ENCODE results near the gene PCNT.
"Not testable (repeated sequence)": the region's sequence is repeated elsewhere in the genome, so short reads cannot be mapped to it uniquely, and the experiment has no call there.

Gene PCNT

GRCh38 chr21:46385846-46386733 is 62.1 kb downstream of the PCNT start:
- DNase-seq (ENCODE audit: low spot score): no peak

GRCh38 chr21:46386734-46387088 is 62.8 kb downstream of the PCNT start:
- DNase-seq (ENCODE audit: low spot score): no peak

GRCh38 chr21:46388206-46388880 is 64.4 kb downstream of the PCNT start:
- no peak for DNase-seq (ENCODE audit: low spot score)

- no peak for DNase-seq (ENCODE audit: low spot score)
Measured at GRCh38 chr21:46388896-46389295, 64.9 kb downstream of the PCNT start.

GRCh38 chr21:46390603-46391545 is 66.9 kb downstream of the PCNT start:
- DNase-seq (ENCODE audit: low spot score): no peak

- no peak for DNase-seq (ENCODE audit: low spot score)
Measured at GRCh38 chr21:46391773-46392172, 67.8 kb downstream of the PCNT start.

GRCh38 chr21:46392921-46393320 is 69.0 kb downstream of the PCNT start:
- DNase-seq (ENCODE audit: low spot score): no peak

GRCh38 chr21:46393451-46393940 is 69.5 kb downstream of the PCNT start:
- no peak for DNase-seq (ENCODE audit: low spot score)

- no peak for DNase-seq (ENCODE audit: low spot score)
Measured at GRCh38 chr21:46393941-46394594, 70.1 kb downstream of the PCNT start.

- DNase-seq (ENCODE audit: low spot score): no peak
Measured at GRCh38 chr21:46394595-46395104, 70.7 kb downstream of the PCNT start.

- DNase-seq (ENCODE audit: low spot score): no peak
Measured at GRCh38 chr21:46397211-46397905, 73.4 kb downstream of the PCNT start.

GRCh38 chr21:46397993-46398392 is 74.0 kb downstream of the PCNT start:
- no peak for DNase-seq (ENCODE audit: low spot score)

GRCh38 chr21:46399129-46399528 is 75.2 kb downstream of the PCNT start:
- no peak for DNase-seq (ENCODE audit: low spot score)

- DNase-seq (ENCODE audit: low spot score): no peak
Measured at GRCh38 chr21:46399686-46400085, 75.7 kb downstream of the PCNT start.

GRCh38 chr21:46401186-46401910 is 77.4 kb downstream of the PCNT start:
- DNase-seq (ENCODE audit: low spot score): no peak

GRCh38 chr21:46402421-46402820 is 78.5 kb downstream of the PCNT start:
- no peak for DNase-seq (ENCODE audit: low spot score)

GRCh38 chr21:46403234-46403811 is 79.4 kb downstream of the PCNT start:
- not testable (repeated sequence) for DNase-seq (ENCODE audit: low spot score)

GRCh38 chr21:46404306-46404705 is 80.3 kb downstream of the PCNT start:
- no peak for DNase-seq (ENCODE audit: low spot score)

GRCh38 chr21:46406001-46406400 is 82.0 kb downstream of the PCNT start:
- DNase-seq (ENCODE audit: low spot score): no peak
